GM18526 (cell line): ENCODE results near the gene INSIG1.

Experiments
- POLR2A ChIP-seq: IDR thresholded peaks from 3 replicates; pipeline ENCODE4 v1.6.1; 2011; ENCODE audit not compliant: insufficient read length; ENCODE audit errors: extremely low read depth

INSIG1 gene

DNA sequence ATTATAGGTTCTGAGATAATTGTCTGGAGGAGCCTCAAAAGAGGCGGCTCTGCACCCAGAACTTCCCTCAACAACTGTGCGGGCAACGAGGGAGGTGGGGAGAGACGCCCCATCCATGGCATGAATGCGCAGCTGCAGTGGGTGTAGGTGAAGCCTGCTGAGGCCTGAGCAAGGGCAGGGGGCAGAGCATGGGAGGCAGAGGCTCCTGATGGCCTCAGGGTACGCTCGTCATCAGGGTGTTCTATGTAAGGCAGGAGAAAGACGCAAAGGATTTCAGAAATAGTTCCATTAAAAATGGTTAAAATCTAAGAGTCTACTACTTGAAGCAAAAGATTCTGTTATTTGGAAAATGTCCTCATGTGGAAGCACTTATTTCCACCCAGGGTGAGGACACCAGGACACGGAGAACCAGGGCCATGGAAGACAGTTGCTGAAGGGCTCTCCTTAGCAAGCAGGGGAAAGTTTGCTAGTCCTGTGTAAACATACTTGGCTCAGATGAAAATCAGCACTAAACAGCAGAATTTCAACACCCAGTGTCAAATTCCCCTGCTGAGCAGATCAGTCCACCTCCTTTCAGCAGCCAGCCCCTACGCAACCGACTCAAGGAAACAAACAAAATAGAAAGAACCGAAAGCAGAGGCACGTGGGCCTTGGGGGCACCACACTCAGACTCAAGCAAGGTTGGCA, 18.9 kb downstream of the INSIG1 start:
- TF ChIP-seq POLR2A: no peak

DNA sequence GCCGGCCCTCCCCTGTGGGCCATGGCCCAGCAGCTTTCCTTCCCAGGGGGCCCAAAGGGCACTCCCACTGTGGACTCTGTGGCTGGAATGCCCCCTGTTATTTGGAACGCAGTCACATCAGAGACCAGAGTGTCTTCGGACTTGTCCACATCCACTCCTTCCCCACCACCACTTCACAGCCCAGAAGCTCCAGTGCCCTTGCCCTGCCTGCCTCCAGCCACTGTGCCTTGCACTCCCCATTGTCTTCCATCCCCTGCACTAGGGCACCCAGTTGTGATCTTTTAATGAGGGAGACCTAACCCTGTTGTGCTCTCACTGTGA, 19.4 kb downstream of the INSIG1 start:
- TF ChIP-seq POLR2A: no peak

DNA sequence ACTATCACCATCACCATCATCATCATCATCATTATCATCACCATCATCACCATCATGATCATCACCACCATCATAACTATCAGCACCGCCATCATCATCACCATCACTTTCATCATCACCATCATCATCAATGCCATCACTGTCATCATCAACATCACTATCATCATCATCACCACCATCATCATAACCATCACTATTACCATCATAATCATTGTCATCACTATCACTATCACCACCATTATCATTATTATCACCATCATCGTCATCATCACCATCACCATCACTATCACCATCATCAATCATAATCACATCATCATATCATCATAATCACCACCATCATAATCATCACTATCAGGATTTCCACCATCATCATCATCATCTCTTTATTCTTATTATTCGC, 20.6 kb downstream of the INSIG1 start:
- no peak for TF ChIP-seq POLR2A

DNA sequence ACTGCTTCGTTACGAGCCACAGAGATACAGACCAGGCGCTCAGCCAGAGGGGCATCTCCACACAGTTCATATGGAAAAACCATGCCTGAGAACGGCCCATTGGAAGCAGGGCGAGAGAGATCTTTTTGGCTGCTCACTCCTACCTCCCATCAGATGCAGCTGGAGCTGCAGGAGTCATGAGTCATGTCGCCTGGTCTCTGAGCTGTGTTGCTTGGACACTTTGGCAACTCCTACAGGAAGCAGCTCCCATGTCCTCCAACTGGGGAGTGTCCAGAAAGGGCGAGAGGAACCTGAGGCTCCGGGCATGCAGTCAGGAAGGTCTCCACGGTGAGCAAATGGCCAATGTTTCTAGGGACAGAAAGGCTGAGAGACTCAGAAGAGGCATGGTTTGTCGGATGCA, 24.9 kb downstream of the INSIG1 start:
- no peak for TF ChIP-seq POLR2A

DNA sequence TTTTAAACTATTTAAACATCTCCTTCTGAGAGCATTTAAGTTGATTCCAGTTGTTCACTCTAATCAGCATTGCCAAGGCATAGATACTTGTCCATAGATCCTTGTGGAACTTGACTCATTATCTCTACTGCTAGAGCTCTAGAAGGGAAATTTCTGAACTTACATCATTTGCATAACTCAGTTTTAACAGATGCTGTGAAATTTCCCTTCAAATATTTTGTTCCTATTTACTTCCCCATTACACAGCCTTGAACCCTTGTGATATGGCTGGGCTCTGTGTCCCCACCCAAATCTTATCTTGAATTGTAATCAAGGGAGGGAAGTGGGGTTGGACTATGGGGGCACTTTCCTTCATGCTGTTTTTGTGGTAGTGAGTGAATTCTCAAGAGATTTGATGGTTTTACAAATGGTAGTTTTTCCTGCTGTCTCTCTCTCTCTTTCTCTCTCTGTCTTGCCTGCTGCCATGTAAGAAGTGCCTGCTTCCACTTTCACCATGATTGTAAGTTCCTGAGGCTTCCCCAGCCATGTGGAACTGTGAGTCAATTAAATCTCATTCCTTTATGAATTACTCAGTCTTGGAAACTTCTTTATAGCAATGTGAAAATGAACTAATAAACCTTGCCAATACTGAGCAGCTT, 25.4 kb downstream of the INSIG1 start:
- no peak for TF ChIP-seq POLR2A

DNA sequence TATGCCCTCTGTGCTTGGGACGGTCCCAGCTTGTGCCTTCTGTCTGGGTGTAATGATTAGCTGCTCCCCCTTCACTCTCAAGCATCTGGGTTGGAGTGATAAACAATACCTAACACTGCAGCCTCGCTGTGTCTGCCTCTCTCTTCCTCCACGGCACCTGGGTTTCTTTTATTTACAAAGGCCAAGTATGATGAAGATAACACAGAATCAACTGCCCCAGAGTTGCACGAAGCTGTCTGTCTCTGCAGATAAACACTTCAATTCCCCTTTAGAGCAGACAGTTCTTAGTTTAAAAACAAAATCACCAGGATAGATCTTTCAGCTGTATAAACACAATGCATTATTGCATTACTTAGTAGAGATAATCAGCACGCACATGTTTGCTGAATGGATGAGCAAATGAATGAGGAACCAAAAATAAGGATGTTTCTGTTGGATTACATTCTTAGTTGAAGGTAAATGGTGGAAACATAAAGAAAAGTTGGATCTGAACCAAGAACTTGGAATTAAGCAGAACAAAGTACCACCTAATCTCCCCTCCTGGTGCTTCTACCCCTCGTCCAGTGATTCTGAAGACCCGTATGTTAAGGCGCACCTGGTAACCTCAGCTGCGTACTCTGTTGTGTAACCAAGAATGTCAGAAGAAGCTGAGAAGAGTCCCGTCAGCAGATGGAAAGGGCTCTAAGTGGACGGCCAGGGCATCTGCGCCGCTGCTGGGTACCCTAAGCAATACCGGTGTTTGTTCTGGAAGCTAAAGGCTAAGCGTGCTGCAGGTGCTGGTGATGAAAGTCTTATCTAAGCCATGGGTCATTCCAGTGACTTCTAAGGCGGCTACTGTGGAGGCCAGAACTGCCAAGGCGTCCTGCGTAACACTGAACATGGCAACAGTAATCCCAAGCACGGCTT, 26.6 kb downstream of the INSIG1 start:
- TF ChIP-seq POLR2A: no peak

DNA sequence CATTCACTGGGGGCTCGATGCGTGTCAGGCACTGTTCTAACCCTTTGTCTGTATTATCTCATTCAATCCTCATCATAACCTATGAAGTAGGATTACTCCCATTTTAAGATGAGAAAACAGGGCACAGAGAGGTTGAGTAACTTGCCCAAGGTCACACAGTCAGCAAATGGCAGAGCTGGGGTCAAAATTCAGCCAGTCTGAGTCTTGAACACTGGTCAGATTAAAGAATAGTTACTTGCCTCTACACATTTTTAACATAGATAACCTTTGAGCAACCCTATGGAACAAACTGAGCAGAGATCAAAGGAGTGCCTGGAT, 27.2 kb downstream of the INSIG1 start:
- TF ChIP-seq POLR2A: no peak

DNA sequence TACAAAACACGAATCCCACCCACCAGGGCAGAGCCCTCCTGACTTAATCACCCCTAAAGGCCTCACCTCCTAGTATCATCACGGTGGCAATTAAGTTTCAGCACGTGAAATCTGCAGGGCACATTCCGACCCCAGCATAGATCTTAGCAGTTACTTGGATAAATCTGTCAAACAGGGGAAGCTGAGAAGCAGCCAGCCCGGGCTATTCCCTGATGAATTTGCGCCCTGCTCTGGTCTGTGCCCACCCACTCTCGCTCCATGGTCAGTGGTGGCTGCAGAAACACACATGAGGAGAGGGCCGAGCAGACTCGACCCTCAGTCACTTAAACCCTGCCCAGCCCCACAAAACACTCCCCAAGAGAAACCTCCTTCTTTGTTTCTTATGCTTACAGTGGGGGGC, 28.7 kb downstream of the INSIG1 start:
- no peak for TF ChIP-seq POLR2A

DNA sequence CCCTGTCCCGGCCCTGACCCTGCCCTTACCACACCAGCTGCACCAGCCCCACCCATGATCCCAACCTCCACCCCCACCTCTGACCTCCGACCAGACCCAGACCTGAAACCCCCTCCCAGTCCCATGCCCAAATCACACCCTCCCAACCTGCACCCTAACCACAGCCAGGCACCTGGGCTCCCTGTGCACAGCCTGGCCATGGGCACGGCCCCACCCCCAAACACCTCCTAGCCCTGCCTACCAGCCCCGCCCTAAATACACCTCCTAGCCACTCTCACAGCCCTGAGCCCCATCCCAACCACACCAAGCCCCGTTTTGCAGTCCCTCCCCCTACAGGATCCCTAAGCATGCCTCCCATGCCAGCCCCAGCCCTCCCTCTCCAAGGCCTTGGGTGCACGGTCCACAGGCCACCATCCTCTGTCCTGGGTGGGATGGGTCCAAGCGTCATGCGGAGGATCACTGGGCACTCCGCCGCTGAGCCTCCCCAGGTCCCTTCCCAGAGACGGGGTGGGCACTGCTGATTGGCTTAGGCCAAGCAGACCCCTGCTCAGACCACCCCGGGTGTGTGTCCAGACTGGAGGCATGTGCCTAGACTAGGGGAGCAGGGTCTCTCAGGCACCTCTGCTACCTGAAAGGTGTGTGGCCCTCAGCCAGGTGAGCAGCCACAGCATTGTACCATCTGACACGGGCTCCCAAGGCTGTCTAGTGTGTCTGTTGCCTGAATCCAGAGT, 30.1 kb downstream of the INSIG1 start:
- no peak for TF ChIP-seq POLR2A

DNA sequence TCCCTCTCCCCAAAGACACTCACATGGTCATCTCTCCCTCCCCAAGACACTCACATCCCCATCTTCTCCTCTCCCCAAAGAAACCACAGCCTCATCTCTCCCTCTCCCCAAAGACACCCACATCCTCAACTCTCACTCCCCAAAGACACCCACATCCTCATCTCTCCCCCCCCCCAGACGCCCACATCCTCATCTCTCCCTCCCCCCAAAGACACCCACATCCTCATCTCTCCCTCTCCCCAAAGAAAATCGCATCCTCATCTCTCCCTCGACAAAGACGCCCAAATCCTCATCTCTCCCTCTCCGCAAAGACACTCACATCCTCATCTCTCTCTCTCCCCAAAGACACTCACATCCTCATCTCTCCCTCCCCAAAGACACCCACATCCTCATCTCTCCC, 31.5 kb downstream of the INSIG1 start:
- no peak for TF ChIP-seq POLR2A

DNA sequence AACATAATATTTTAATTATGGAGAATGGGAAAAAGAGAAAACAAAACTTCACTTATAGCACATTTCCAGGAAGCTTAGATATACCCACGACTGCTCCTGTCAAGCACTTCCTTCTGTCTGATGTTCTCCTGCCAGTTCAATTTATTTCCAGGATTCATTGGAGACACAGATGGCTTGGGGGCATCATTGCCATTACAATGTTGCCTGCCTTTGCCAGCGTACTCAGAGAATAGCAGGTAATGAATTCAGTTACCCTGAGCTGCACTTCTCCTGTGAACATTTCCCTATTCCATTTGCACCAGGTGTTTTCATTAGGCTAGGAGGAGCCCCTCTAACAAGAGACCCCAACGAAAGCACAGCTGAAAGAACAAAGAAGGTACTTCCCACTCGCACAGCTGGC, 33.7 kb downstream of the INSIG1 start:
- no peak for TF ChIP-seq POLR2A

DNA sequence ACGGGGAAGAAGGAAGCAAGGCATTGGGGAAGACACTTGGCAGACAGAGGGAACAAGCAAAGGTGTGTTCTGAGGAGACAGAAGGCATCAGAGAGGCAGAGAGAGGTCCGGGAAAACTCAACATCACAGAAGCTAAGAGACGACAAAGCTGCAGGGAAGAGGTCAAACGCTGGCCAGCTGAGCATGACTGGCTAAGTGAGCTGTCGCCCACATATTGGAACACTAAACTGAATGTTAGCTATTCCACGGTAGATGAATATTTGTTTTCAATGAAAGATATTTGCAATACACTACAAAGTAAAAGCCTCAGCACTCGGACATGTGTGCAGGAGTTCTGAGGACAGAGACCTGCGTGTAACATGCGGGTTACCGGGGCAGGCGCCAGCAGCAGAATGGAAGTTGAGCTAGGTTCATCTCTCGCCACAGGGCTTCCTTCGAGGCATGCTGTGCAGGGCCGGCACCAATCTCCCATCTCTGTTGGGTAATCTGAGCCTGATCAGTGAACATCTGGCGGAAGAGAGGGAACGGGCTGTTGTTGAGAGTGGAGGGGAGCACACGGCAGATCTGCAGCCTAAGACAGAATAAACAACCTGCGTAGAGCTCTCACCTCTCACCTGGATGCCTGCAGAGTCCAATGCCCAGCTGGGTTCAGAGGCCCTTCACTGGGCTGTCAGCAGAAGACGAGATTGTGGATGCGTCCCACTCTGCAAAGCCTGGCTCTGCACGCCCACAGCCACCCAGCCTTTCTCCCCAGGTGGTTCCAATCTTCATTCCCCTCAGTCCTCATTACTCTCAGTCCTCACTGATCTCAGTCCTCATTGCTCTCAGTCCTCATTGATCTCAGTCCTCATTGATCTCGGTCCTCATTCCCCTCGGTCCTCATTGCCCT, 35.9 kb downstream of the INSIG1 start:
- no peak for TF ChIP-seq POLR2A

DNA sequence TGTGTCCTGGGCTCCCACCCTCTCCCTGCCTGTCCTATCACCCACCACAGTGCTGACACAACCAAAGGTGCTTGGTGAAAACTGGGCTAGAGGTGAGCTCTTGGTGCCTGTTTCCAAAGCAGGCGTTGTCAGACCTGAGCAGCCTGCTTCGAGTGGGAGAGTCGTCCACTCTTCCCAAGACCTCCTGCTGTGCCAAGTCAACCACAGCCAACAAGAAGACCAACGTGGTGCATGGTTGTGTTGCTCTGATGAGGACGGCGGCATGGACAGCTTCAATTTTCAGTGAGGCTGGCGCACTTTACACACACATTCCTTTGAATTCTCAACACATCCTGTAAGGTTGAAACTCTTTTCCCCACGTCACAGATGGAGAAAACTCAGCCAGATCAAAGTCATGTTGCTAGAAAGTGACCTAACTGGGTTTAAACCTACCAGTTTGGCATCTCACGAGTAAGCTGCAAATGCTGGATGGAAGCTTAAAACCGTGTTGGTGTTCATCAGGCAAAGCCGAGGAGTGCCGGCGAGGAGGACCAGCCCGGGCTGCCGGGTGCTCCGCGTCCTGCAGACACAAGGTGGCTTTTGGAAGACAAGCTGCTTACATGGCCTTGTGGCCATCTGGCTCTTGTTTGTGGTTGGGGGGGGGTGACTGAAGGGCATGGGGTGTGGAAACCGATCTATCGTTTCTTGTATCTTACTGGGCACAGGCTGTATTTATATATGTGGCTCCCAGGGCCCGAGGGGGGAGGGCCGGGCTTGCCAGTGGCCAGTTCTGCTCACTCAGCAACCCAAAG, 39.3 kb downstream of the INSIG1 start:
- TF ChIP-seq POLR2A: no peak
